ENCODE data around the gene CWC22. TPM values are rescaled to one million over a fixed set of nuclear protein-coding genes. Genes with fewer than 3 reads are reported as not detected.

Gene CWC22
- total RNA-seq, 1 donor from 2014 or later: 22.1 TPM

DNA sequence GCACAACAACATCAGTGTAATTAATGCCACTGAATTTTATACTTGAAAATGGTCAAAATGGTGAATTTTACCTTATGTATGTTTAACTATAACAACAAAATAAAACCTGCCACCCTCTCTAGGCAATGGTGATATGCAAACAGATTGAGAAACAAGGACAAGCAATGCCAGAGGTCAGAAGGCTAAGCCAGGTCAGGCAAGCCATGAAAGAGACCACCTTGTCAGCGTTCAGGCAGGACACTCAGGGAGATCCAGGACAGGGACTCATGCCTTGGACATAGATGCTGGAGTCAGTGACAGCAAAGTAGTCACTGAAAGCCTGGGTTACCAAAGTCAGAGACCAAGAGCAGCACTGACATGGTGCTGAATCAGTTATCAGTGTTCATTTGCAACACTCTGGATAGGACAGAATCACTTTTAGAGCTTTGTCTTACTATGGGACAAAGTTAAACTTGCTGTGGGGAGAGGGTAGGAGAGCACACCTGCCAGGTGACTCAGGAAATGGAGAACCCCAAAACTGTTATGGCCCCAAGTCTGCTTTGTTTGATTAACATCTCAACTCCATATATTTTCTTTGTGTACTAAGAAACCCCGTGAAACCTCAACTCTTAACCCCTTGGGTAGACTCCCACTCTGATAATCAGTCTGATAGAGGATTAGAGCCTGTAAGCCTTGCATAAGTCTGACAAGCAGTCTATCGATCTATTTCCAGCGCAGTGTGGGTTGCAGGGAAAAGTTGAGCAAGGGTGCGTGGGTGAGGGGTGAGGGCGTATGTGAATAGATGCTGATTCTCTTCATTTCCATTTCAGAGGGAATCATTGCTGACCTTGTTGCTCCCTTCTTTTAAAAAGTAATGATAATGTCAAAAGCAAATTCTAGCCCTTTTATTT, 97.0 kb downstream of the CWC22 start:
- intact Hi-C loops (cut with micrococcal nuclease): no loop called here

GRCh38 chr2:179900655-179901054, 106.4 kb downstream of the CWC22 start:
- intact Hi-C loops (cut with micrococcal nuclease): no loop called here

DNA sequence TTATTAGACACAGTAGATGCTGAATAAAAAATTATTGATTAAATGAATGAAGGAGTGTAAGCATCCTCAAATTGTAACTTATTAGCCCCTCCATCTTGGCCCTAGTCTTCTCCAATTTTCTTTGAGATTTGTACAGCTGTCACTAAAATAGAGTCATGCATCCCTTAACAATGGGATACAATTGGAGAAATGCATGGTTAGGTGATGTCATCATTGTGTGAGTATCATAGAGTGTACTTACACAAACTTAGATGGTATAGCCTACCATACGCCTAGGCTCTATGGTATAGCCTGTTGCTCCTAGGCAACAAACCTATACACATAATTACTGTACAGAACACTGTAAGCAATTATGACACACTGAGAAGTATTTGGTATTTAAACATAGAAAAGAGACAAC, 107.4 kb downstream of the CWC22 start:
- intact Hi-C loops (cut with micrococcal nuclease): no loop called here

- intact Hi-C loops (cut with micrococcal nuclease): no loop called here
Measured at GRCh38 chr2:179898873-179899272, 108.2 kb downstream of the CWC22 start.

Other genes starting within 250 kb of the CWC22 start
- not detected in 2 replicates for gene ZNF385B, start 145.7 kb downstream of the CWC22 start, total RNA-seq